Mononuclear cell (primary cell): ENCODE results near the gene HDX. TPM values are rescaled to one million over a fixed set of nuclear protein-coding genes. Genes with fewer than 3 reads are reported as not detected.
"Not testable (repeated sequence)": the region's sequence is repeated elsewhere in the genome, so short reads cannot be mapped to it uniquely, and the experiment has no call there.

Experiments
- H3K27me3 ChIP-seq: 2 replicates; pipeline ENCODE4 v1.6.0; 2011; ENCODE audit warnings: low read length, control low read depth; ENCODE audit not compliant: insufficient read depth
- H3K4me1 ChIP-seq: 2 replicates; pipeline ENCODE4 v1.5.1; 2011; ENCODE audit warnings: mild to moderate bottlenecking, low read length, control low read depth; ENCODE audit not compliant: insufficient read depth
- H3K4me3 ChIP-seq: 2 replicates; pipeline ENCODE4 v1.5.1; 2011; ENCODE audit warnings: mild to moderate bottlenecking, low read length, moderate library complexity
- H3K9me3 ChIP-seq: 2 replicates; pipeline ENCODE4 v1.5.1; 2011; ENCODE audit warnings: low read depth, mild to moderate bottlenecking, control low read depth, low read length
- total RNA-seq: library from RNA; depleted of rRNA; stranded (reverse); fragments of >200 nt; gene quantifications from one replicate; pipeline ENCODE4 v1.2.3, GENCODE V29; 2012

HDX gene, protein sequence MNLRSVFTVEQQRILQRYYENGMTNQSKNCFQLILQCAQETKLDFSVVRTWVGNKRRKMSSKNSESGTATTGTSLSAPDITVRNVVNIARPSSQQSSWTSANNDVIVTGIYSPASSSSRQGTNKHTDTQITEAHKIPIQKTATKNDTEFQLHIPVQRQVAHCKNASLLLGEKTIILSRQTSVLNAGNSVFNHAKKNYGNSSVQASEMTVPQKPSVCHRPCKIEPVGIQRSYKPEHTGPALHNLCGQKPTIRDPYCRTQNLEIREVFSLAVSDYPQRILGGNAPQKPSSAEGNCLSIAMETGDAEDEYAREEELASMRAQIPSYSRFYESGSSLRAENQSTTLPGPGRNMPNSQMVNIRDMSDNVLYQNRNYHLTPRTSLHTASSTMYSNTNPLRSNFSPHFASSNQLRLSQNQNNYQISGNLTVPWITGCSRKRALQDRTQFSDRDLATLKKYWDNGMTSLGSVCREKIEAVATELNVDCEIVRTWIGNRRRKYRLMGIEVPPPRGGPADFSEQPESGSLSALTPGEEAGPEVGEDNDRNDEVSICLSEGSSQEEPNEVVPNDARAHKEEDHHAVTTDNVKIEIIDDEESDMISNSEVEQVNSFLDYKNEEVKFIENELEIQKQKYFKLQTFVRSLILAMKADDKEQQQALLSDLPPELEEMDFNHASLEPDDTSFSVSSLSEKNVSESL
- total RNA-seq = 3.4 TPM

GRCh38 chrX:84501798-84502628 lies at the start of gene HDX:
TSS of gene HDX (minus strand) at chrX:84502453. CDS start at chrX:84475397, 27,056 bp downstream.
- Histone ChIP-seq H3K4me3 (peak within 1 kb of the TSS; percentile 51), H3K9me3 (no peaks in the 10 kb centered on the region), H3K27me3 (no peaks in the 10 kb centered on the region), H3K4me1 (peaks cover 4% of the 10 kb centered on the region)

GRCh38 chrX:84541315-84541714 lies 39.1 kb upstream of the HDX start:
- not testable (repeated sequence) for H3K27me3 ChIP-seq, H3K4me3 ChIP-seq, H3K4me1 ChIP-seq, H3K9me3 ChIP-seq

DNA sequence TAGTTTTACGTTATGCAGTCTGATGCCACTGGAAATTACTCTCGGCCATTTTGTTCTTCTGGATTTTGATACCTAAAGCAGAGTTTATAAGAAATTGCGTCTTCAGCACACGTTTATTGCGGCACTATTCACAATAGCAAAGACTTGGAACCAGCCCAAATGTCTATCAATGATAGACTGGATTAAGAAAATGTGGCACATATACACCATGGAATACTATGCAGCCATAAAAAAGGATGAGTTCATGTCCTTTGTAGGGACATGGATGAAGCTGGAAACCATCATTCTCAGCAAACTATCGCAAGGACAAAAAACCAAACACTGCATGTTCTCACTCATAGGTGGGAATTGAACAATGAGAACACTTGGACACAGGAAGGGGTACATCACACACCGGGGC lies 35.4 kb upstream of the HDX start:
- H3K27me3 ChIP-seq, H3K4me1 ChIP-seq, H3K9me3 ChIP-seq, H3K4me3 ChIP-seq: not testable (repeated sequence)

- peaks cover 7% of the 10 kb centered on the region for H3K4me1 ChIP-seq
- no peaks in the 10 kb centered on the region for H3K9me3 ChIP-seq
- no peaks in the 10 kb centered on the region for H3K27me3 ChIP-seq
- no peak overlapping the region for H3K4me3 ChIP-seq
These were observed 13.8 kb downstream of the HDX start for GRCh38 chrX:84488426-84488825.

DNA sequence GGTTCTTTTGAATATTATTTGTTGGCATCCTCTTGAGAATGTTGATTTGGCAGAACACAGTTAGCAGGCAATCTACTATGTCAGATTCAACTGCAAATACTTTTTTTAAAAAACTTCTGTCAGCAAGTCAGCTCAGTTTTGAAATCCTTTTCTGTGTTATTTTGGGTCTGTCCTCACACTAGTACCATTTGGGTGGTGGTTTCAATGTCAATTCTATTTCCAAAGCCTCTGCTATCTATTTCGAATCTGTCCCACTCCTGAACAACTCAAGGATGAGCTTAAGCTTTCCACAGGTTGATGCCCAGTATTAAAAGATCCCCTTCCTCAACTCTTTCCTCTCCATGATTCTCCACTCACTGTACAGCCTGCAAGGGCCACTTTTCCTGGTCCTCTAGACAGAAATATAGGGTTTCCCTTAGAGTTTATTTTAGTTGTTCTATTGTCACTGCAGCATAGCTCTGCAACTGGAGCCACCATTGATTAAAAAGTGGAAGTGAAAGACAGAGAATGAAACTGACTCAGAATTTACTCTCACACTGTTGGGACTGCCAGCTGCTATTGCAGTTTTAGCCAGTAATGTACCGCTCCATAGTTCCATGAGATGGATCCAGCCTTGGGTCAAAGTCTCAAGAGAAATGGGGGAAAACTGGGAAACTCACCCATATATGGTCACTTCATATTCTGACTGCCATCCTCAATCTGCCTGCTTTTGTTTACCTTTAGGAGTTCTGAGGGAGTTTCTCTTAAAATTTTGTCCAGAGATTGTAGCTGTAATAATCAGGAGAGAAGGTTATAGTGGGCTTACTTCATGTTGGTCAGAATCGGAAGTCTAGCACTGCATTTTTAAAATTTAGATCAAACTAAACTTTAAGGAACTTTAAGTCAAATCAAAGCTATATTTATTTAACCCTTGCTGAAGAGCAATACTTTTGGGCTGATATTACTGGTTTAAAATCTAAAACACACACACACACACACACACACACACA lies 14.6 kb downstream of the HDX start:
- Histone ChIP-seq H3K27me3 (no peaks in the 10 kb centered on the region), H3K9me3 (no peaks in the 10 kb centered on the region), H3K4me3 (no peak overlapping the region), H3K4me1 (peaks cover 7% of the 10 kb centered on the region)

DNA sequence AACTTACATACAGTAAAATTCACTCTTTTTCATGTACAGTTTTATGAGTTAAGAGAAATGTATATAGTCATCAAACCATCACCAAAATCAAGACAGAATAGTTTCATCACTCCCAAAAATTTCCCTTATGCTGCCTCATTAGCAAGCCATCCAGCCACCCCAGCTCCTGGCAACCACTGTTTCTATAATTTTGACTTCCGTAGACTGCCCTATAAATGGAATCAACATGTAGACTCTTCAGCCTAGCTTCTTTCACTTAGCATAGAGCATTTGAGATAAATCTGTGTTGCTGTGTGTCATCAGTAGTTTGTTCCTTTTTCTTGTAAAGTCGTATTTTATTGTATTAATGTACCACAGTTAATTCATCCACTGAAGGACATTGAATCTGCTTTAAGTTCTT lies 23.2 kb downstream of the HDX start:
- H3K9me3 ChIP-seq = no peaks in the 10 kb centered on the region
- no peaks in the 10 kb centered on the region for H3K4me1 ChIP-seq
- no peak overlapping the region for H3K4me3 ChIP-seq
- H3K27me3 ChIP-seq = no peaks in the 10 kb centered on the region

GRCh38 chrX:84477114-84477513 lies 25.1 kb downstream of the HDX start:
- Histone ChIP-seq H3K27me3 (no peaks in the 10 kb centered on the region), H3K4me1 (no peaks in the 10 kb centered on the region), H3K9me3 (no peaks in the 10 kb centered on the region), H3K4me3 (no peak overlapping the region)

DNA sequence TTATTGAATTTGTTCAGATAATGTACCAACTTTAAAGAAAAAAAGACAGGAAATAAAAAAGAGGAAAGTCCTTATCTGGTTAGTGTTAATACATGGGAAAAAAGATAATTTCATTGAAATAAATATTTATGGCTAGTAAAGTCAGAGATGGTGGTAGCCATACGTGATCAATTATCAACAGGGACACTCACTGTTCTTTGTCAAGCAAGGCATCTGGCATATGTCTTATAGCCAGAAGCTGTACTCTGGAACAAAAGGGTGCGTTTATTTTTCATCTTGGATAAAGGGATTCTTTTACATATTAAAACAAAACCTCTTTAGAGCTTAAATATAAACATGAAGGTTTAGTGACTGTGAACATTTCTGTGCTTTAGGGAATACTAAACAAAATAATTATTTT lies 26.7 kb downstream of the HDX start:
- no peaks in the 10 kb centered on the region for H3K9me3 ChIP-seq

DNA sequence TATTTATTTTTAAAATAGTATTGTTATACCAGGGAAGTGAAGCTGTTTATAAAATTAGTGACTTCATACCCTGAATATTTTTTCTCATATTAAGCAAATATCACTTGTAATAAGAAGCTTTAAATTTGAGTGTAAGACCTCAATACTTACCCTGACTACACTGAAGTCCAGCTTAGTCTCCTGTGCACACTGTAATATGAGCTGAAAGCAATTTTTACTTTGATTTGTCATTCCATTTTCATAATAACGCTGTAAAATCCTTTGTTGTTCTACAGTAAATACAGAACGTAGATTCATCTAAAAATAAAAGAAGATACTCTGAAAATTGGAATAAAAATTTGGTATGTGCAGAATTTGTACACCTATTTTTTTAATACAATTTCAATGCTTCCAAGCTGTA lies 27.2 kb downstream of the HDX start:
- no peaks in the 10 kb centered on the region for H3K9me3 ChIP-seq
- H3K4me3 ChIP-seq = no peak overlapping the region
- no peaks in the 10 kb centered on the region for H3K4me1 ChIP-seq
- no peaks in the 10 kb centered on the region for H3K27me3 ChIP-seq

More for the DNA sequence above, 26.7 kb downstream of the HDX start:
- no peak overlapping the region for H3K4me3 ChIP-seq
- H3K4me1 ChIP-seq = no peaks in the 10 kb centered on the region
- H3K27me3 ChIP-seq = no peaks in the 10 kb centered on the region

DNA sequence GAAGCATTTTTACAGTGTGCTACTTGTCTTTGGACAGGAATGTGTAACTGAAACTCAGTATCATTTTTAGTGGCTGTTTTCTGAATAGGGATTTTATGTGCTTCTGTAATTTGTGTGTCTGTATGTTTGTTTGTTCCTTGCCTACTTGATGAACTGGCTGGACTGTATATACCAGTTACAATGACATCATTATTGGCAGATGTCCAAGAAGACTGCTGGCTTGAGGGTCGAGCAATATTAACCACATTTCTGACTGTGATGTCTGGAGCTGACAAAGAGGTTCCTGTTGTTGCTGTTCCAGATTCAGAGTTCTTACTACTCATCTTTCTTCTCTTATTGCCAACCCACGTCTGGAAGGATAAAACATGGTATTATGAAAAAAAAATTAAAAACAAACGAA lies 33.0 kb downstream of the HDX start:
- Histone ChIP-seq H3K27me3 (no peaks in the 10 kb centered on the region), H3K4me1 (no peaks in the 10 kb centered on the region), H3K9me3 (no peaks in the 10 kb centered on the region), H3K4me3 (no peak overlapping the region)

DNA sequence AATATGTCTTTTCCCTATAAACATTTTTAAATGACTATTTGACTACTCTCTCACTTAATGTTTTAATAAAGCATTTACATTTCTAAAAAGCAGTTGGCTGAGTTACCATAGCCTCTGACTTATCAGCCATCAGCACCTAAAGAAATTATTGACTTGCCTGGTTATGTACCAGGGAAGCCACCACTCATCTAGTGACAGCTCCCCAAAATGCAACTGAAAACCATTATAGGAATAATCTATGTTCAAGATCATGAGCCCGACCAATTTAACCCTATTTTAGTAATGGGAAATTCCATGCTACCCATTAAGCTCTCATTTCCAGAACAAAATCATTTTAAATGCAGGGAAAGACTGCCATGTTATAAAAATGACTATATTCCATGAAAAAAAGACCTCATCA lies 34.4 kb downstream of the HDX start:
- H3K9me3 ChIP-seq = no peaks in the 10 kb centered on the region
- no peaks in the 10 kb centered on the region for H3K27me3 ChIP-seq
- H3K4me1 ChIP-seq = no peaks in the 10 kb centered on the region
- no peak overlapping the region for H3K4me3 ChIP-seq

DNA sequence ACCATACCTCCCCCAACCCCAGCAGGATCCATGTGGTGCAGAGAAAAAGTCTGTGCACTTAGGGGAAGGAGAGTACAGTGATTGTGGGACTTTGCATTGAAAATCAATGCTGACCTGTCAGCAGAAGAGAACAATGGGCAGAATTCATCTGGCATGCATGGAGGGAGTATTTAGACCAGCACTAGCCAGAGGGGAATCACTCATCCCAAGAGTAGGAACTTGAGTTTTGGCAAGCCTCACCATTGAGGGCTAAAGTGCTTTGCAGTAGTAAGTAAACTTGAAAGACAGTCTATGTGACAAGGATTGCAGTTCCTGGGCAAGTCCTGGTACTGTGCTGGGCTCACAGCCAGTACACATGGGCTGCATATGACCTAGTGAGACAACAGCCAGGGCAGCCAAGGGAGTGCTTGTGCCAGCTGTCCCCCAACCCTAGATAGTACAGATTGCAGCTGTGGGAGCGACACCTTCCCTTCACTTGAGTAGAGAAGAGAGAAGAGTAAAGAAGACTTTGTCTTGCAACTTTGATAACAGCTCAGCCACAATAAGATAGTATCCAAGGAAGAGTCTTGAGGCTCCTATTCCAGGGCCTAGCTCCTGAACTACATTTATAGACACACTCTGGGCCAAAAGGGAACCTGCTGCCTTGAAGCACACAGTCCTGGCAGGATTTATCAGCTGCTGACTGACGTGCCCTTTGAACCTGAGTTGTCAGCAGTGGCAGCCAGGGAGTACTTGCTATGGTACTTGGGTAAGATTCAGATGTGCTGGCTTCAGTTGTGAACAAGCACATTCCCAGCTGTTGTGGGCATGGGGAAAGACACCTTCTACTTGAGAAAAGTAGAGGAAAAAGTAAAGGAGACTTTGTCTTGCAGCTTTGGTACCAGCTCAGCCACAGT lies 48.7 kb downstream of the HDX start:
- Histone ChIP-seq H3K9me3 (no peaks in the 10 kb centered on the region), H3K4me1 (no peaks in the 10 kb centered on the region), H3K4me3 (no peak overlapping the region), H3K27me3 (no peaks in the 10 kb centered on the region)

DNA sequence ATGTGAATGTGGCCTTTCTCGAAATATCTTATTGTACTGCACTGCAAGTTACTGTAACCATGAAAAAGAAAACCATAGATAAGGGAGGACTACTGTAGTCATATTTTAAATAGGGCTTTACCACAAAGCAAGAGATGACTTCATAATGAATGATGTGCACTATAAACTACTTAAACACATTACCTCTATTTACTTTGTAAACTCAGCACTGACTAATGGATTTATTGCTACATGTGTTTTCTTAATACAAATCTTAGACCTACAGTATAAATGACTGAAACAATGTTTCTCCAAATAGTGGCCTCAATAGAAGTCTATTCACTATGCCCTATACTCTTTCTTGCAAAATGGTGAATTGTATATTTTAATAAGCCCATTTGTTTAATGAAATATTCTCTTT lies 61.1 kb downstream of the HDX start:
- no peak overlapping the region for H3K4me3 ChIP-seq
- no peaks in the 10 kb centered on the region for H3K4me1 ChIP-seq
- H3K9me3 ChIP-seq = no peaks in the 10 kb centered on the region
- H3K27me3 ChIP-seq = no peaks in the 10 kb centered on the region
